Kidney (tissue), 14 donors: Measurements from ENCODE around the gene UBE2J2. TPM values are rescaled to one million over a fixed set of nuclear protein-coding genes. Genes with fewer than 3 reads are reported as not detected.
A peak's percentile ranks its signal among the peaks of the same experiment; 100 is the strongest.

Experiments used
- DNase-seq, 5 donors: peaks; one replicate each; pipeline ENCODE4 v3.0.0-alpha.2; 2013 to 2020
- FAIRE-seq: peaks from 2 replicates; lab custom pipeline; 2012; peaks lifted over from hg19 to GRCh38; lab: Jason Lieb, UNC
- H3K27ac ChIP-seq, 2 donors: one replicate each; pipeline ENCODE4 v1.7.0; 2013; ENCODE audit warnings: low read depth in 2 of 2, low read length in 2 of 2, inconsistent platforms in 1 of 2
- H3K27me3 ChIP-seq: one replicate; pipeline ENCODE4 v1.7.1; 2013; ENCODE audit warnings: low read length, inconsistent platforms; ENCODE audit not compliant: control insufficient read depth, insufficient read depth
- H3K36me3 ChIP-seq, 3 donors: one replicate each; pipeline versions ENCODE4 v1.7.0 to v1.7.1; 2013; ENCODE audit warnings: low read length in 3 of 3, control low read depth in 1 of 3, inconsistent platforms in 1 of 3; ENCODE audit not compliant: insufficient read depth in 3 of 3, control insufficient read depth in 2 of 3
- H3K4me1 ChIP-seq, 3 donors: one replicate each; pipeline versions ENCODE4 v1.7.0 to v1.7.1; 2013; ENCODE audit warnings: low read length in 3 of 3, inconsistent platforms in 1 of 3, low read depth in 1 of 3; ENCODE audit not compliant: control insufficient read depth in 2 of 3, insufficient read depth in 2 of 3
- H3K4me3 ChIP-seq, 3 donors: one replicate each; pipeline versions ENCODE4 v1.7.0 to v1.8.1; 2013; ENCODE audit warnings: low read length in 3 of 3, control low read depth in 1 of 3, inconsistent platforms in 1 of 3
- H3K9ac ChIP-seq, 3 donors: one replicate each; pipeline versions ENCODE4 v1.7.0 to v1.7.1; 2013; ENCODE audit warnings: low read length in 3 of 3, control low read depth in 1 of 3, inconsistent platforms in 1 of 3
- H3K9me3 ChIP-seq, 3 donors: one replicate each; pipeline versions ENCODE4 v1.7.0 to v1.7.1; 2013; ENCODE audit warnings: low read length in 3 of 3, control low read depth in 1 of 3, inconsistent platforms in 1 of 3; ENCODE audit not compliant: control insufficient read depth in 2 of 3, insufficient read depth in 1 of 3
- intact Hi-C: fragments of 100-400 bp; cut with DNase I; formaldehyde crosslinking; loops from one replicate; pipeline ENCODE4 v1.11.1; 2022
- polyA plus RNA-seq: library from polyadenylated mRNA; stranded (reverse); fragments of 350-450 nt; fragmentation: Illumina TruSeq; extraction: RNeasy Lipid Tissue Mini Kit (QIAGEN cat#74804); gene quantifications from one replicate; pipeline ENCODE4 v1.2.3, GENCODE V29; 2014; ENCODE audit warnings: low read depth, low replicate concordance; ENCODE audit not compliant: insufficient read depth
- total RNA-seq: library from RNA; stranded (reverse); fragmentation: NEBNext Ultra II Directional; extraction: Animal tissue kit (Norgen Biotek cat#: 25700); gene quantifications from one replicate; pipeline ENCODE4 v1.2.1, GENCODE V29; 2021
- TF ChIP-seq, protein P1 (sequence below): IDR thresholded peaks from 3 replicates; pipeline ENCODE4 v1.5.1; 2012; ENCODE audit warnings: mild to moderate bottlenecking, moderate library complexity, borderline replicate concordance; ENCODE audit not compliant: insufficient read depth; ENCODE audit errors: extremely low read depth
- donor health status: control.
- donor health status: control.
- donor health status: control.
- donor health status: control.
- donor health status: control.
- donor health status: DM: yes; HTN: yes; CAD: no.
- donor health status: Normal renal cell carcinoma (clear cell type).

UBE2J2 gene
- total and polyA plus RNA-seq, 2 donors from 2014 or later, result 56.6 to 57.4 TPM

DNA sequence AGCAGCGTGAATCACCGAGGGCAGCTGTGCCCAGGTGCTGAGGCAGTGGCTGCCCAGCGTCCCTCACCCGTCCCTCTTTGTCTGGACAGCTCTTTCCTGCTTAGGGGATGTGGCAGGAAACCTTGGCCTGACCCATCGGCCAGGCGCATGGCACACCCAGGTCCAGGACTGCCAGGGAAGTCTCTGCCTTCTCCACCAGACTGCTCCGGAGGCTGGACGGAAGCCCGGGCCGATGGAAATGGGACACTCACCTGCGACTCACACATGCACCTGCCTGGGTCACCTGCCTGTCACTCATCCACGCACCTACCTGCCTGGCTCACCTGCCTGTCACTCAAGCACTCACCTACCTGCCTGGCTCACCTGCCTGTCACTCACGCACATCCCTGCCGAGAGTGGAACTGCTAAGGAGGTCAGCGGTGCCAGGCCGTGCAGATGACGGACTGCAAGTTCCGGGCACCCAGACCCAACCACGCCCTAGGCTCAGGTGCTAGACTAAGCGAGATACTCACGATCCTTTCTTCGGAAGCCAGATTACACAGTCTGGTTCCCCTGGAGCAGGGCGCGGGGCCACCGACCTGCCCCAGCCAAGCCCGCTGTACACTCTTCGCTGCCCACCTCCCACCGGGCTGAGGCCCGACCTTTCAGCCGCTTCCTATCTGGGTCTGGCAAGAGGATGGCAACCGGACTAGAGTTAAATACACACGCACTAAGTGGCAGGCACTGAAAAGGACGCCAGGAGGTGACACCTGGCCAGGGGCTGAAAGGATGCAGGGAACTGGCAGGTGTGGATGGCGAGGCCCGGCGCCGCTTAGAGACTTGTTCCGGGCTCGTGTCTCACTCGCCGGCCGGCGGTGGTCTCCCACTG lies 1.1 kb downstream of the UBE2J2 start:
- Histone ChIP-seq H3K4me3 (peak overlapping the region; percentile 62 to 87 (median 70)), H3K36me3 (peaks cover 0 to 5% (median 0%) of the 10 kb centered on the region in 3 donors), H3K9ac (peak overlapping the region; percentile 13 to 91 (median 26)), H3K27ac (peak overlapping the region; percentile 51 to 52), H3K9me3 (no peaks in the 10 kb centered on the region), H3K4me1 (peaks cover 0 to 29% (median 25%) of the 10 kb centered on the region in 3 donors), H3K27me3 (no peaks in the 10 kb centered on the region)
- TF ChIP-seq, protein P1, sequence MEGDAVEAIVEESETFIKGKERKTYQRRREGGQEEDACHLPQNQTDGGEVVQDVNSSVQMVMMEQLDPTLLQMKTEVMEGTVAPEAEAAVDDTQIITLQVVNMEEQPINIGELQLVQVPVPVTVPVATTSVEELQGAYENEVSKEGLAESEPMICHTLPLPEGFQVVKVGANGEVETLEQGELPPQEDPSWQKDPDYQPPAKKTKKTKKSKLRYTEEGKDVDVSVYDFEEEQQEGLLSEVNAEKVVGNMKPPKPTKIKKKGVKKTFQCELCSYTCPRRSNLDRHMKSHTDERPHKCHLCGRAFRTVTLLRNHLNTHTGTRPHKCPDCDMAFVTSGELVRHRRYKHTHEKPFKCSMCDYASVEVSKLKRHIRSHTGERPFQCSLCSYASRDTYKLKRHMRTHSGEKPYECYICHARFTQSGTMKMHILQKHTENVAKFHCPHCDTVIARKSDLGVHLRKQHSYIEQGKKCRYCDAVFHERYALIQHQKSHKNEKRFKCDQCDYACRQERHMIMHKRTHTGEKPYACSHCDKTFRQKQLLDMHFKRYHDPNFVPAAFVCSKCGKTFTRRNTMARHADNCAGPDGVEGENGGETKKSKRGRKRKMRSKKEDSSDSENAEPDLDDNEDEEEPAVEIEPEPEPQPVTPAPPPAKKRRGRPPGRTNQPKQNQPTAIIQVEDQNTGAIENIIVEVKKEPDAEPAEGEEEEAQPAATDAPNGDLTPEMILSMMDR, result no peak
- DNase-seq, result peak in 2 of 5 donors; percentile 58 to 88
- FAIRE-seq, result no peak
- intact Hi-C loops, result no loop called here

DNA sequence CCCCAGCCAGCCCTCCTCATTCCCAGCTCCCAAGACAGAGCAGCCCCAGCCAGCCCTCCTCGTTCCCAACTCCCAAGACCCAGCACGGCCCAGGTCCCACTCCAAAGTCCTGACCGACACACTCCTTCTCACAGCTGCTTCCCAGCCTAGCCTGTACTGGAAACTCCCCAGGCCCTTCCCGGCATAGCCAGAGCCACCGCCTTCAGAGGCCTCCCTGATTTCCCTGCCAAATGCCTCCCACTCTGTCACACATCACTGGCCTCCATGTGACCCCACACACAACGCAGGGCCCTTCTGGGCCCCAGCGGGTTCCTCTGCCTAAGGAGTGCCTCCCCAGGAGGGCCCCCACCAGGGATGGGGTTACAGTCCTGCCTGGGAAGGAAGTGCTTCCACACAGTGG lies 2.8 kb downstream of the UBE2J2 start:
- intact Hi-C loops, result no loop called here
- peaks cover 0 to 29% (median 25%) of the 10 kb centered on the region in 3 donors for H3K4me1 ChIP-seq

DNA sequence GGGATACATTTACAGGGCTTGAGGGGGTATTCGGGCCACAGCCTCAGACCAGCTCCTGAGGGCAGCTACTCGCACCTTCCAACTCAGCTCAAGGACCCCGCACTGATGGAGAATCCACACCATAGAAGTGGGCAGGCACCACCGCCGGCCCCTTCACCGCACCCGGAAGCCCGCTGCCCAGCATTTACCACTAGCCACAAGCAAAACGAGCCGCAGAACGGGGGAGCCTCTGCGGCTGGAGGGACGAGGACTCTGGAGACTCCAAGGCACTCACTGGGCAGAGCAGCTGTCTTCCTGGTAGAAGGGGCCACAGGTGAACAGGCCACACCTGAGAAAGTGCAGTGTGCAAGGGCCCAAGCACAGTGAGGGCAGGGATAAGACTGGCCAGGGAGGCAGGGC lies 5.4 kb downstream of the UBE2J2 start:
- Histone ChIP-seq H3K4me1 (peaks cover 0 to 27% (median 25%) of the 10 kb centered on the region in 3 donors), H3K27me3 (no peaks in the 10 kb centered on the region), H3K9me3 (no peaks in the 10 kb centered on the region), H3K9ac (no peak overlapping the region), H3K36me3 (peaks cover 2 to 7% (median 3%) of the 10 kb centered on the region in 3 donors), H3K27ac (no peak overlapping the region), H3K4me3 (no peak overlapping the region)
- DNase-seq, result peak in 1 of 5 donors; percentile 50
- intact Hi-C loops, result no loop called here
- TF ChIP-seq, protein P1, result no peak
- FAIRE-seq, result no peak

More for the DNA sequence above, 2.8 kb downstream of the UBE2J2 start:
- peak overlapping the region in 2 of 3 donors; percentile 16 to 25 for H3K4me3 ChIP-seq
- no peaks in the 10 kb centered on the region for H3K27me3 ChIP-seq
- no peak for FAIRE-seq
- TF ChIP-seq, protein P1, result no peak
- H3K9me3 ChIP-seq, result no peaks in the 10 kb centered on the region
- peak in 1 of 5 donors; percentile 72 for DNase-seq
- H3K27ac ChIP-seq, result peak overlapping the region in 1 of 2 donors; percentile 4
- peak overlapping the region in 1 of 3 donors; percentile 22 for H3K9ac ChIP-seq
- peaks cover 0 to 5% (median 2%) of the 10 kb centered on the region in 3 donors for H3K36me3 ChIP-seq
